ENCODE measurements around the gene CENPP. TPM values are rescaled to one million over a fixed set of nuclear protein-coding genes. Genes with fewer than 3 reads are reported as not detected.

The CENPP gene
- total RNA-seq, 1 experiment from 2014 or later: 15.6 TPM

DNA sequence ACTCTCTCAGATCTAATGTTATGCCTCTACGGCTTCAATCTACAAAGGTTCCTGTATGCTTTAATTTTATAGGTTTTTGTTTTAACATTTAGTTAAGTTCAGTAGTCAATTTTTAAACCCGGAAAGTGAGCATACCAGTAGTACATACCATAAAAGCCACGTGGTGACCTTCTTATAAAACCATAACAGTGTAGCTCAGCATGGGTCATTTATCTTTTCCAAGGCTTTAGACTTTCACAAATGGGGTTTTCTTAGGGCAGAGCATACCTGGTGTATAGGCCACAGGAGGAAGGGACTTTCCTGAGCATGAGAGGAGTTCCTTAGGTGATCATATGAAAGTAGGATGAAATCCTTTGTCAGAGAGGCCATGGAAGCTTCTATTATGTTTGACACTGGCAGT lies 186.9 kb downstream of the CENPP start:
- no peak for DNase-seq (ENCODE audit: low spot score)
- intact Hi-C loops (cut with micrococcal nuclease; ENCODE audit: unreplicated experiment): no loop called here
- H3K36me3 ChIP-seq (ENCODE audit: insufficient read depth, low read length, poor library complexity, severe bottlenecking): no peaks in the 10 kb centered on the region
- H3K27ac ChIP-seq (ENCODE audit: low read depth, low read length, poor library complexity, severe bottlenecking): no peak overlapping the region
- CTCF ChIA-PET: no interaction called here
- H3K9me3 ChIP-seq (ENCODE audit: low read depth, low read length, poor library complexity, severe bottlenecking): no peaks in the 10 kb centered on the region
- POLR2A ChIA-PET (ENCODE audit: low non-redundant PET): no interaction called here
- BruUV-seq (replicated peaks): no TSS peak
- no peaks in the 10 kb centered on the region for H3K4me1 ChIP-seq (ENCODE audit: insufficient read depth, low read length, poor library complexity, severe bottlenecking)
- TF ChIP-seq, protein P1, sequence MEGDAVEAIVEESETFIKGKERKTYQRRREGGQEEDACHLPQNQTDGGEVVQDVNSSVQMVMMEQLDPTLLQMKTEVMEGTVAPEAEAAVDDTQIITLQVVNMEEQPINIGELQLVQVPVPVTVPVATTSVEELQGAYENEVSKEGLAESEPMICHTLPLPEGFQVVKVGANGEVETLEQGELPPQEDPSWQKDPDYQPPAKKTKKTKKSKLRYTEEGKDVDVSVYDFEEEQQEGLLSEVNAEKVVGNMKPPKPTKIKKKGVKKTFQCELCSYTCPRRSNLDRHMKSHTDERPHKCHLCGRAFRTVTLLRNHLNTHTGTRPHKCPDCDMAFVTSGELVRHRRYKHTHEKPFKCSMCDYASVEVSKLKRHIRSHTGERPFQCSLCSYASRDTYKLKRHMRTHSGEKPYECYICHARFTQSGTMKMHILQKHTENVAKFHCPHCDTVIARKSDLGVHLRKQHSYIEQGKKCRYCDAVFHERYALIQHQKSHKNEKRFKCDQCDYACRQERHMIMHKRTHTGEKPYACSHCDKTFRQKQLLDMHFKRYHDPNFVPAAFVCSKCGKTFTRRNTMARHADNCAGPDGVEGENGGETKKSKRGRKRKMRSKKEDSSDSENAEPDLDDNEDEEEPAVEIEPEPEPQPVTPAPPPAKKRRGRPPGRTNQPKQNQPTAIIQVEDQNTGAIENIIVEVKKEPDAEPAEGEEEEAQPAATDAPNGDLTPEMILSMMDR (conservative IDR thresholded peaks at IDR 0.05; ENCODE audit: low read depth, low read length): no peak
- no peak for TF ChIP-seq EZH2 (IDR thresholded peaks at IDR 0.05; ENCODE audit: borderline replicate concordance, low read depth, low read length, poor library complexity, severe bottlenecking)
- no peak overlapping the region for H3K4me3 ChIP-seq (ENCODE audit: low read depth, low read length, poor library complexity, severe bottlenecking)
- H3K27me3 ChIP-seq (replicated peaks; ENCODE audit: insufficient read depth, low read depth, low read length, poor library complexity): no peaks in the 10 kb centered on the region

DNA sequence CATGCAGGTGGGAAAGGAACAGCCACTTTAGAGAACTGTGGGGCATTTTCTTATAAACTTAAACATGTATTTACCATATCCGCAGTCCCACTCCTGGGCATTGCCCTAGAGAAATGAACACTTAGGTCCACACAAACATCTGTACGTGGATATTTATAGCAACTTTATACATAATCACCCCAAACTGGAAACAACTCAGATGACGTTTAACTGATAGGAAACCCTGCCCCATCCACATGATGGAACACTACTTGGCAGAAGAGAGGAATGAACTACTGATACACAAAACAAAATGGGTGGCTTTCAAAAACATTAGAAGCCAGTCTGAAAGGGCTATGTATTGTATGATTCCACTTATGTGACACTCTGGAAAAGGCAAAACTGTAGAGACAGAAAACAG lies 187.6 kb downstream of the CENPP start:
- no peak for TF ChIP-seq EZH2 (IDR thresholded peaks at IDR 0.05; ENCODE audit: borderline replicate concordance, low read depth, low read length, poor library complexity, severe bottlenecking)
- TF ChIP-seq, protein P1 (conservative IDR thresholded peaks at IDR 0.05; ENCODE audit: low read depth, low read length): no peak
- H3K4me3 ChIP-seq (ENCODE audit: low read depth, low read length, poor library complexity, severe bottlenecking): no peak overlapping the region
- ChIA-PET POLR2A (ENCODE audit: low non-redundant PET) (no interaction called here), CTCF (no interaction called here)
- no peaks in the 10 kb centered on the region for H3K9me3 ChIP-seq (ENCODE audit: low read depth, low read length, poor library complexity, severe bottlenecking)
- H3K36me3 ChIP-seq (ENCODE audit: insufficient read depth, low read length, poor library complexity, severe bottlenecking): no peaks in the 10 kb centered on the region
- H3K27ac ChIP-seq (ENCODE audit: low read depth, low read length, poor library complexity, severe bottlenecking): no peak overlapping the region
- H3K4me1 ChIP-seq (ENCODE audit: insufficient read depth, low read length, poor library complexity, severe bottlenecking): no peaks in the 10 kb centered on the region
- intact Hi-C loops (cut with micrococcal nuclease; ENCODE audit: unreplicated experiment): no loop called here
- BruUV-seq (replicated peaks): no TSS peak
- H3K27me3 ChIP-seq (replicated peaks; ENCODE audit: insufficient read depth, low read depth, low read length, poor library complexity): no peaks in the 10 kb centered on the region
- DNase-seq (ENCODE audit: low spot score): no peak

DNA sequence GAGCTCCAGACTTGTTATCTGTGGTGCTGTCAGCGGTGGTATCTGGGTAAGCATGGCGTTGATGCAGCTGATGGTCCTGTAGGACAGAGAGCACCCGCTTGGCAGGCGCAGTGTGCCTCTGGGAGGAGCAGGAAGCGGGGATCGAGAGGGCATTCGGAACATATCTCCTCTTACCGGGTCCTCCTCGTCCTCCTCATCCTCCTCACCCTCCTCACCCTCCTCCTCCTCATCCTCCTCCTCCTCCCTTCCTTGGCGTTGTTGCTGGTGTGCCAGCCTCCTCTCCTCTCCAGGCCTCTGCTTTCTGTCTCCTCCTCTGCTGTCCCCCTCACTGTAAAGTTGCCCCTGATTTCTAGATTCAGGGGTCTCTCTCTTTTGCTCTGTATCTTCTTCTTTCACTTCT lies 188.9 kb downstream of the CENPP start:
- no TSS peak for BruUV-seq (replicated peaks)
- Histone ChIP-seq H3K27me3 (replicated peaks; ENCODE audit: insufficient read depth, low read depth, low read length, poor library complexity) (no peaks in the 10 kb centered on the region), H3K36me3 (ENCODE audit: insufficient read depth, low read length, poor library complexity, severe bottlenecking) (no peaks in the 10 kb centered on the region), H3K4me1 (ENCODE audit: insufficient read depth, low read length, poor library complexity, severe bottlenecking) (no peaks in the 10 kb centered on the region), H3K4me3 (ENCODE audit: low read depth, low read length, poor library complexity, severe bottlenecking) (no peak overlapping the region), H3K9me3 (ENCODE audit: low read depth, low read length, poor library complexity, severe bottlenecking) (no peaks in the 10 kb centered on the region), H3K27ac (ENCODE audit: low read depth, low read length, poor library complexity, severe bottlenecking) (no peak overlapping the region)
- TF ChIP-seq EZH2 (IDR thresholded peaks at IDR 0.05; ENCODE audit: borderline replicate concordance, low read depth, low read length, poor library complexity, severe bottlenecking): no peak
- TF ChIP-seq, protein P1 (conservative IDR thresholded peaks at IDR 0.05; ENCODE audit: low read depth, low read length): no peak
- intact Hi-C loops (cut with micrococcal nuclease; ENCODE audit: unreplicated experiment): no loop called here
- ChIA-PET POLR2A (ENCODE audit: low non-redundant PET) (no interaction called here), CTCF (no interaction called here)
- DNase-seq (ENCODE audit: low spot score): no peak

Measured in A673 (cell line).